ENCODE measurements around the gene CAPZB.

Gene CAPZB

GRCh38 chr1:19381261-19381660, 104.1 kb downstream of the CAPZB start:
- no peak for DNase-seq

GRCh38 chr1:19377812-19378718, 107.3 kb downstream of the CAPZB start:
- DNase-seq, result no peak

- no peak for DNase-seq
Observed at GRCh38 chr1:19376428-19377372, 108.6 kb downstream of the CAPZB start.

GRCh38 chr1:19375631-19376400, 109.5 kb downstream of the CAPZB start:
- no peak for DNase-seq

GRCh38 chr1:19374926-19375325, 110.4 kb downstream of the CAPZB start:
- DNase-seq, result no peak

- no peak for DNase-seq
Observed at GRCh38 chr1:19374083-19374801, 111.1 kb downstream of the CAPZB start.

GRCh38 chr1:19373211-19374082, 111.9 kb downstream of the CAPZB start:
- no peak for DNase-seq

- no peak for DNase-seq
Observed at GRCh38 chr1:19372602-19373001, 112.7 kb downstream of the CAPZB start.

- DNase-seq, result no peak
Observed at GRCh38 chr1:19372136-19372514, 113.2 kb downstream of the CAPZB start.

- DNase-seq, result no peak
Observed at GRCh38 chr1:19371226-19372135, 113.9 kb downstream of the CAPZB start.

GRCh38 chr1:19370453-19371170, 114.7 kb downstream of the CAPZB start:
- no peak for DNase-seq

GRCh38 chr1:19369396-19370090, 115.8 kb downstream of the CAPZB start:
- DNase-seq, result no peak

GRCh38 chr1:19368964-19369363, 116.4 kb downstream of the CAPZB start:
- DNase-seq, result no peak

- DNase-seq, result no peak
Observed at GRCh38 chr1:19368050-19368449, 117.3 kb downstream of the CAPZB start.

- DNase-seq, result no peak
Observed at GRCh38 chr1:19367584-19368041, 117.7 kb downstream of the CAPZB start.

- no peak for DNase-seq
Observed at GRCh38 chr1:19366599-19367536, 118.5 kb downstream of the CAPZB start.

GRCh38 chr1:19365721-19366120, 119.6 kb downstream of the CAPZB start:
- DNase-seq, result no peak

All from NCI-H1048 (cell line).